ENCODE measurements around the gene RBP4.

DNA sequence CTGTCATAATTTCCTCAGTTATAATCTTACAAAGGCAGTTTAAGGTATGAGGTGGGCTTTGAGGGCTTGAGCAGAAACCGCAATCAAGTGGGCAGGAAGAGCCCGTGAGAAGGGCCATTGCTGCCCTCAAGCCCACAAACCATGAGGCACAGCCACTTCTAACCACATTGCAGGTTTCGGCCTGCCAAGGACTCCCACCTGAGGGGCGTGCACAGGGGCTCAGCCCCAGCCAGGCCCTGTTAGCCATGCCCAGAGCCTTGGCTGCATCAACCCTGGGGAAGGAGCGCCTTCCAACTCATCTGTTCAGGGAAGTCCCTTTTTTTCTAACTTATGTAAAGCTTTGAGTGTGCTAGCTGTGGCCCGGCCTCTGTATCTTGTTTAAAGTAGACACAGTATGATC lies 40.5 kb downstream of the RBP4 start:
- TF ChIP-seq SPI1 (IDR thresholded peaks at IDR 0.05; ENCODE audit: low read depth, low read length): no peak
- TF ChIP-seq POLR2AphosphoS5 (IDR thresholded peaks at IDR 0.05; ENCODE audit: low read depth, low read length): no peak
- TF ChIP-seq POLR2A (IDR thresholded peaks at IDR 0.05; ENCODE audit: low read depth, low read length): no peak
